OCI-LY1 (cell line): ENCODE data around the gene GPT2.

ENCODE experiments used
- H2AFZ ChIP-seq: fragments of 200-600 bp; sonication (generic), shearing (Covaris generic); 2 replicates; pipeline ENCODE4 v1.6.0; 2014; ENCODE audit warnings: antibody characterized with exemption, mild to moderate bottlenecking, low read length
- H3F3A ChIP-seq: fragments of 200-600 bp; sonication (generic), shearing (Covaris generic); 2 replicates; pipeline ENCODE4 v1.6.0; 2014; ENCODE audit warnings: mild to moderate bottlenecking, antibody characterized with exemption, low read length, moderate library complexity; ENCODE audit not compliant: insufficient read depth
- H3K27ac ChIP-seq: fragments of 200-600 bp; sonication (generic); 2 replicates; pipeline ENCODE4 v1.5.1; 2014; ENCODE audit warnings: low read length, mixed run types, mild to moderate bottlenecking, low read depth; ENCODE audit not compliant: poor library complexity, severe bottlenecking
- H3K27me3 ChIP-seq: fragments of 200-600 bp; sonication (generic); 2 replicates; pipeline ENCODE4 v1.6.0; 2014; ENCODE audit warnings: antibody characterized with exemption, mild to moderate bottlenecking, low read length, moderate library complexity; ENCODE audit not compliant: insufficient read depth
- H3K36me3 ChIP-seq: fragments of 200-600 bp; sonication (generic); 2 replicates; pipeline ENCODE4 v1.6.1; 2014; ENCODE audit warnings: mild to moderate bottlenecking, antibody characterized with exemption, low read length, moderate library complexity, mixed read lengths; ENCODE audit not compliant: insufficient read depth
- H3K4me1 ChIP-seq: fragments of 200-600 bp; sonication (generic); 2 replicates; pipeline ENCODE4 v1.5.1; 2014; ENCODE audit warnings: mild to moderate bottlenecking, low read length, moderate library complexity; ENCODE audit not compliant: insufficient read depth, severe bottlenecking
- H3K4me2 ChIP-seq: fragments of 200-600 bp; sonication (generic), shearing (Covaris generic); 2 replicates; pipeline ENCODE4 v1.6.1; 2014; ENCODE audit warnings: low read length
- H3K4me3 ChIP-seq: fragments of 200-600 bp; sonication (generic); 2 replicates; pipeline ENCODE4 v1.5.1; 2014; ENCODE audit warnings: low read length, low read depth, mild to moderate bottlenecking, mixed read lengths; ENCODE audit not compliant: poor library complexity, severe bottlenecking
- H3K79me2 ChIP-seq: fragments of 200-600 bp; shearing (Covaris generic); 2 replicates; pipeline ENCODE4 v1.6.1; 2016; ENCODE audit warnings: mixed run types, low read length, mixed read lengths; ENCODE audit not compliant: insufficient read depth
- H3K9ac ChIP-seq: fragments of 200-600 bp; sonication (generic), shearing (Covaris generic); 2 replicates; pipeline ENCODE4 v1.6.1; 2014; ENCODE audit warnings: mild to moderate bottlenecking, low read length, mixed read lengths
- H3K9me2 ChIP-seq: fragments of 200-600 bp; sonication (generic), shearing (Covaris generic); 2 replicates; pipeline ENCODE4 v1.6.1; 2014; ENCODE audit warnings: low read depth, mild to moderate bottlenecking, low read length, mixed read lengths
- H3K9me3 ChIP-seq: fragments of 200-600 bp; shearing (Covaris generic); 2 replicates; pipeline ENCODE4 v1.6.1; 2014; ENCODE audit warnings: low read length, mixed read lengths
- H4K20me1 ChIP-seq: fragments of 200-600 bp; sonication (generic), shearing (Covaris generic); 2 replicates; pipeline ENCODE4 v1.6.0; 2016; ENCODE audit warnings: mild to moderate bottlenecking, low read length; ENCODE audit not compliant: insufficient read depth
- EZH2 ChIP-seq: fragments of 200-600 bp; sonication (generic), shearing (Covaris generic); IDR thresholded peaks from 2 replicates; pipeline ENCODE4 v1.8.0; 2017; ENCODE audit warnings: borderline replicate concordance, mixed run types, mild to moderate bottlenecking, antibody characterized with exemption, low read length, moderate library complexity, mixed read lengths
- TF ChIP-seq, protein P1 (sequence below): fragments of 200-600 bp; sonication (generic), shearing (Covaris generic); IDR thresholded peaks from 2 replicates; pipeline ENCODE4 v1.5.1; 2017; ENCODE audit warnings: mild to moderate bottlenecking, antibody characterized with exemption, low read length, moderate library complexity, mixed read lengths

GPT2 gene

DNA sequence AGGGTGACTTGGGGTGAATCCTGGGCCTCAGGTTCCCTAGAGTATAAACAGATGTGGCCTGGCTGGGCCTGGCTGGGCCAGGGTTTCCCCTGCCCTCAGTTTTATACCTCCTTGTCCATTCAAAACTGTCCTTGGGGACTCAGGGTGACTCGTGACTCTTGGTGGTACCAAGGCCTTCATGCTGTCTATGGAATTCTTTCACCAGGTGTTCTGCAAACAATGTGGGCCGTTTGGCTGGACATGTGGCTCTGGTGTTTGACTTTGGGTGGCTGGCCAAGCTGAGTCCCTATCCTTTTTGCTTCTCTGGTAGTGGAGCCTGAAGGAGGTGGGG is 3.3 kb downstream of the GPT2 start:
- Histone ChIP-seq H3K4me1 (peaks cover 58% of the 10 kb centered on the region), H3K9me3 (no peaks in the 10 kb centered on the region), H3K36me3 (peaks cover 11% of the 10 kb centered on the region; the same call in 1 of the 2 replicates), H3K9ac (no peak overlapping the region), H3K27ac (peak overlapping the region; percentile 37), H3K4me3 (no peak overlapping the region), H3F3A (no peaks in the 10 kb centered on the region), H3K4me2 (peak overlapping the region; percentile 88; the same call in 1 of the 2 replicates), H3K9me2 (no peaks in the 10 kb centered on the region), H3K79me2 (peaks cover 13% of the 10 kb centered on the region), H3K27me3 (no peaks in the 10 kb centered on the region), H4K20me1 (no peaks in the 10 kb centered on the region), H2AFZ (no peak overlapping the region)
- TF ChIP-seq, protein P1, sequence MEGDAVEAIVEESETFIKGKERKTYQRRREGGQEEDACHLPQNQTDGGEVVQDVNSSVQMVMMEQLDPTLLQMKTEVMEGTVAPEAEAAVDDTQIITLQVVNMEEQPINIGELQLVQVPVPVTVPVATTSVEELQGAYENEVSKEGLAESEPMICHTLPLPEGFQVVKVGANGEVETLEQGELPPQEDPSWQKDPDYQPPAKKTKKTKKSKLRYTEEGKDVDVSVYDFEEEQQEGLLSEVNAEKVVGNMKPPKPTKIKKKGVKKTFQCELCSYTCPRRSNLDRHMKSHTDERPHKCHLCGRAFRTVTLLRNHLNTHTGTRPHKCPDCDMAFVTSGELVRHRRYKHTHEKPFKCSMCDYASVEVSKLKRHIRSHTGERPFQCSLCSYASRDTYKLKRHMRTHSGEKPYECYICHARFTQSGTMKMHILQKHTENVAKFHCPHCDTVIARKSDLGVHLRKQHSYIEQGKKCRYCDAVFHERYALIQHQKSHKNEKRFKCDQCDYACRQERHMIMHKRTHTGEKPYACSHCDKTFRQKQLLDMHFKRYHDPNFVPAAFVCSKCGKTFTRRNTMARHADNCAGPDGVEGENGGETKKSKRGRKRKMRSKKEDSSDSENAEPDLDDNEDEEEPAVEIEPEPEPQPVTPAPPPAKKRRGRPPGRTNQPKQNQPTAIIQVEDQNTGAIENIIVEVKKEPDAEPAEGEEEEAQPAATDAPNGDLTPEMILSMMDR: no peak
- TF ChIP-seq EZH2: no peak

DNA sequence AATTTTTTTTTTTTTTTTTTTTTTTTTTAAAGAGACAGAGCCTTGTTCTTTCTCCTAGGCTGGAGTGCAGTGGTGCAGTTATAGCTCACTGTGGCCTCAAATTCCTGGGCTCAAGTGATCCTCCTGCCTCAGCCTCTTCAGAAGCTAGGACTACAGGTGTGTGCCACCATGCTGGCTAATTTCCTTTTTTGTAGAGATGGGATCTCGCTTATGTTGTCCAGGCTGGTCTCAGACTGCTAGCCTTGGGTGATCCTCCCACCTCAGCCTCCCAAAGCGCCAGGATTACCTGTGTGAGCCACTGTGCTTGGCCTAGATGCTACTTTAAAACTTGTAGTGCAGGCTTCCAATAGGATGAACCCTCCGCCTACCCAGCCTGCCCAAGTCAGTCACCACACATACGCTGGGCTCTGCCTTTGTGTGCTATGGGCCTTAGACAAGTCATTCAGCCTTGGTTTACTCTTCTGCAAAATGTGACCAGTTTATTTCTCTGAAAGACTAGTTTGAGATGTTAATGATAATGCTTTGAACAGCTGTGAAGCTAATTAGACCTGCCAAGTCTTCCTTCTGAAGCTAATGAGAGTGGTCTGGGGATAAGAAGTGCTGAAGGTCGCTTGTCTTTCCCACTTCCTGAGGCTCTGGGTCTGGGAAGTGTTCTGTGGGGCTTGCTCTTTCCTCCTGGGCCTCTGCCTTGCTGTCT is 5.2 kb downstream of the GPT2 start:
- Histone ChIP-seq H3K27ac (peak overlapping the region; percentile 70), H3K9ac (peak overlapping the region; percentile 44), H3K9me3 (no peaks in the 10 kb centered on the region), H3F3A (no peaks in the 10 kb centered on the region), H3K4me2 (peak overlapping the region; percentile 43), H3K79me2 (peaks cover 17% of the 10 kb centered on the region), H3K4me1 (peaks cover 45% of the 10 kb centered on the region), H3K27me3 (no peaks in the 10 kb centered on the region), H3K36me3 (peaks cover 13% of the 10 kb centered on the region; the same call in 1 of the 2 replicates), H2AFZ (no peak overlapping the region), H3K4me3 (no peak overlapping the region), H3K9me2 (no peaks in the 10 kb centered on the region), H4K20me1 (no peaks in the 10 kb centered on the region)
- no peak for TF ChIP-seq EZH2
- TF ChIP-seq, protein P1: no peak

DNA sequence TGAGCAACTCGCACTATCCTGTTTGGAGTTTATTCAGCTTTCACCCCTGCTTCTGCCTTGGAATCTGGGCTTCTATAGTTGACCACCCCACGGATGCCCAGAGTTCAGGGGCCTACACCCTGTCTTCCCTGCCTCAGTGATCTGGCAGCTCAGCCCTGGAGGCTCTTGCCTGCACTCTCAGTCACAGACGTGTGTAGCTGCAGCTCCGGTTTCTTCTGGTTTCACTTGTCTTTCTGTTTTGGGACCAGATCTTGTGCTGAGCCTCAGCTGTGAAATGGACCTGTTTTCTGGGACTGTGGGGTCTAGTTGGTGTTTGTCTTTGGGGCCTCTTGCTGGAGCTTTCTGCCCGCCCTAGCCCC is 5.8 kb downstream of the GPT2 start:
- peak overlapping the region; percentile 43 for H3K4me2 ChIP-seq
- no peaks in the 10 kb centered on the region for H3F3A ChIP-seq
- no peak for TF ChIP-seq EZH2
- TF ChIP-seq, protein P1: no peak
- peaks cover 13% of the 10 kb centered on the region; the same call in 1 of the 2 replicates for H3K36me3 ChIP-seq
- peak overlapping the region; percentile 70 for H3K27ac ChIP-seq
- H4K20me1 ChIP-seq: no peaks in the 10 kb centered on the region
- H3K4me3 ChIP-seq: no peak overlapping the region
- peak overlapping the region; percentile 44 for H3K9ac ChIP-seq
- peaks cover 45% of the 10 kb centered on the region for H3K4me1 ChIP-seq
- H3K9me2 ChIP-seq: no peaks in the 10 kb centered on the region
- H2AFZ ChIP-seq: no peak overlapping the region
- H3K27me3 ChIP-seq: no peaks in the 10 kb centered on the region
- H3K79me2 ChIP-seq: peaks cover 17% of the 10 kb centered on the region
- H3K9me3 ChIP-seq: no peaks in the 10 kb centered on the region
